22Rv1 (cell line): ENCODE measurements around the gene SGK2.
A peak's percentile ranks its signal among the peaks of the same experiment; 100 is the strongest.

ENCODE experiments used
- H3K27ac ChIP-seq: fragments of 450-650 bp; 2 replicates; pipeline ENCODE4 v1.5.1; 2017
- ZFX ChIP-seq: fragments of 450-650 bp; IDR thresholded peaks from 2 replicates; pipeline ENCODE4 v1.6.1; 2017; ENCODE audit warnings: antibody characterized with exemption, borderline replicate concordance
- TF ChIP-seq, protein P1 (sequence below): fragments of 450-650 bp; IDR thresholded peaks from 2 replicates; pipeline ENCODE4 v1.5.1; 2017; ENCODE audit warnings: mild to moderate bottlenecking

Gene SGK2

DNA sequence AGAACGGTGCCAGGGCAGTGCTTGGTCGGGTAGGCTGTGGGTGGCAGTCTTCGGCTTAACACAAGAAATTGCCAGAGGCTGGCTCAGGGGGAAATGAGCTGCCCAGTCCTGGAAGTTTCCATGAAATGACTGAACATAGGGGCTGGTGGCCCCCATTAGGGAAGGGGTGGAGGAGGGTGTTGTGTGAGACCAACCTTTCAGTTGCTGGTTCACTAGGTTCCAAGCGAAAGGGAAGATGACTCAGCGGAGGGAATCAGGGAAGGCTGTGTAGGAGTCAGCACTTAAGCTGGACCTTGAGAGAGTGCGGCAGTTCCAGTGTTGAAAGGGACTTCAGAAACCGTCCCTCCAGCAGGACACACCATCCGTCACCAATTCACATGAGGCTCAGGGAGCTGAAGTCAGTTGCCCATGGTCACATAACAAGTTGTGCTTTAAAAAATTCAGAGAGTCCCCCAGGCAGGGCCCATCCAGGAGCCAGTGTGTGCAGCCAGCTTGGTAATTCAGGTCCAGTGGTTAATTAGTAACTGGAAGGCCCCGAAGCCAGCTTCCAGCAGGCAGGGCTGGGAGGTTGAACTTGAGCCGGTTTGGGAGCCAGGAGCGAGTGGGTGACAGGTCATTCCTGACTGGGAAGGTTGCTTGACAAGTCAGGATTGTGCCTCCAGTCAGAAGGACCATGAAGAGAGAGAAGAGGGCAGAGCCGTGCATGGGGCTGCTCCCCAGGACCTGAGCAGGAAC is at the start of gene SGK2:
SGK2 (plus strand) TSS at position 616 of the 735 bp plus-strand sequence. CDS start 7,469 bp downstream, outside the sequence.
- H3K27ac ChIP-seq: peak within 1 kb of the TSS; percentile 97
- TF ChIP-seq, protein P1, sequence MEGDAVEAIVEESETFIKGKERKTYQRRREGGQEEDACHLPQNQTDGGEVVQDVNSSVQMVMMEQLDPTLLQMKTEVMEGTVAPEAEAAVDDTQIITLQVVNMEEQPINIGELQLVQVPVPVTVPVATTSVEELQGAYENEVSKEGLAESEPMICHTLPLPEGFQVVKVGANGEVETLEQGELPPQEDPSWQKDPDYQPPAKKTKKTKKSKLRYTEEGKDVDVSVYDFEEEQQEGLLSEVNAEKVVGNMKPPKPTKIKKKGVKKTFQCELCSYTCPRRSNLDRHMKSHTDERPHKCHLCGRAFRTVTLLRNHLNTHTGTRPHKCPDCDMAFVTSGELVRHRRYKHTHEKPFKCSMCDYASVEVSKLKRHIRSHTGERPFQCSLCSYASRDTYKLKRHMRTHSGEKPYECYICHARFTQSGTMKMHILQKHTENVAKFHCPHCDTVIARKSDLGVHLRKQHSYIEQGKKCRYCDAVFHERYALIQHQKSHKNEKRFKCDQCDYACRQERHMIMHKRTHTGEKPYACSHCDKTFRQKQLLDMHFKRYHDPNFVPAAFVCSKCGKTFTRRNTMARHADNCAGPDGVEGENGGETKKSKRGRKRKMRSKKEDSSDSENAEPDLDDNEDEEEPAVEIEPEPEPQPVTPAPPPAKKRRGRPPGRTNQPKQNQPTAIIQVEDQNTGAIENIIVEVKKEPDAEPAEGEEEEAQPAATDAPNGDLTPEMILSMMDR: 0 out of 2 replicates have a peak, but pooled peaks have one; percentile 1
- no peak for TF ChIP-seq ZFX

DNA sequence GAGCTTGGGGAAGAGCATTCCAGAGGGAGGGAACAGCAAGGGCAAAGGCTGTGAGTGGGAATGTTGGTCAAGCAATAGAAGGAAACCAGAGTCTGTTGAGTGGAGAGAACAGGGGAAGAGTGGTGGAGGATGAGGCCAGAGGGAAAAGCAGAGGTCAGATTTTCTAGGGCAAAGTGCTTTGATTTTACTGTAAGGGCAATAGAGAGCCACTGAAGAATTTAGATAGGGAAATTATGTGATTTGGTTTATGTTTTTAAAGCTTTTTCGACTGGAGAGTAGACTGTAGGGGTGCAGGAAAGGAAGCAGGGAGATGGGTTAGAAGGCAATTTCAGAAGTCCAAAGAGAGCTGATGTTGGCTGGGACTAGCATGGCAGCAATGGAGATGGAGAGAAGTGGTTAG is 46.9 kb upstream of the SGK2 start:
- TF ChIP-seq, protein P1: no peak
- no peak for TF ChIP-seq ZFX

DNA sequence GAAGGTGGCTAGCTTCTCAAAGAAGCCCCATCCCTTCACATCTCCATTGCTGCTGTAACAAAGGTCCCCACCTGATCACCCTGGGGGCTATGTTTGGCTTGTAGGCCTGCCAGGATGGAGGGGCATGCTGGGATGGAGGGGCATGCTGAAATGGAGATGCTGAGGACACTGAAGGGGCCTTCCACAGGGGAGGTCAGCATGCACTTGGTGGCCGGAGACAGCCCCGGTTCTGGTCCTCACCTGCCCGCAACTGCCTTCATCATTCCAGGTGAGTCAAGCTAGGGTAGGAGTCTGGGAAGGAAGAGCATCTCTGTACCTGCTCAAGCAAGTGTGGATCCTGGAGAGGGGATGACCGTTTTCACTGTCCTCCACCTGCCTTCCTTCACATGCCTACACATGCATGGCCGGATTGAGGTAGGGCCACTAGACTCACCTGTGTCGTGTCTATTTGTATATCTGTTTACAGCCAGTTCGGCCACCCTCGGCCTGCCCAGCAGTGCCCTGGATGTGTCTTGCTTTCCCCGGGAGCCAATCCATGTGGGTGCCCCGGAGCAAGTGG is 45.4 kb upstream of the SGK2 start:
- TF ChIP-seq, protein P1: no peak
- TF ChIP-seq ZFX: no peak
- peak overlapping the region; percentile 60 for H3K27ac ChIP-seq

More for the DNA sequence above, 46.9 kb upstream of the SGK2 start:
- no peak overlapping the region for H3K27ac ChIP-seq

DNA sequence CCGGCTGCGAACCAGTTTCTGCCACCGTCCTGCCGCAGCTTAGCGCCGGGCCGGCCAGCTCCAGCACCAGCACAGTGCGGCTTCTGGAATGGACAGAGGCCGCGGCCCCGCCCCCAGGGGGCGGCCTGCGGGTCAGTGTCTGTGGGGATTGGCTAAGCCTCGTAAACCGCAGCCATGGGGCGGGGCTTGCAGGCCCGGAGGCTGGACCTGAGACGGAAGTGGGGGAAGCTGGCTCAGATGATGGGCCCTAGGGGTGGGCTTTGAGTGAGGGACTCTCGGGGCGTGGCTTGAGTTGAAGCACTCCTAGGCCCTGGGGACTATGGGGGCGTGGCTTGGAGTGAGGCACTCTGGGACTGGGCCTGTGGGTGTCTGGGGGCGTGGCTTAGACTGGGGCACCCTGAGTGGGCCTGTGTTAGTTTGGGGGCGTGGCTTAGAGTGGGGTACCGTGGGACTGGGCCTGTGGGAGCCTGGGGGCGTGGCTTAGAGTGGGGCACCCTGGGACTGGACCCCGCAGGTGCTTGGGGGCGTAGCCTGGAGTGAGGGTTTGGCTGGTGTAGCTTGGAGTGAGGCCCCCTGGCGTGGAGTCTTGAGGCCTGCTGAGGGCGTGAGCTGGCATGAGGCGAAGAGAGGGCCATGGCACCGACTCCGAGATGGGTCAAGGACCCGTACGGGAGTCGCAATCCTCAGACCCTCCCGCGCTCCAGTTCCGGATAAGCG is 44.7 kb upstream of the SGK2 start:
- H3K27ac ChIP-seq: peak overlapping the region; percentile 60
- TF ChIP-seq ZFX: no peak
- TF ChIP-seq, protein P1: peak; percentile 22

DNA sequence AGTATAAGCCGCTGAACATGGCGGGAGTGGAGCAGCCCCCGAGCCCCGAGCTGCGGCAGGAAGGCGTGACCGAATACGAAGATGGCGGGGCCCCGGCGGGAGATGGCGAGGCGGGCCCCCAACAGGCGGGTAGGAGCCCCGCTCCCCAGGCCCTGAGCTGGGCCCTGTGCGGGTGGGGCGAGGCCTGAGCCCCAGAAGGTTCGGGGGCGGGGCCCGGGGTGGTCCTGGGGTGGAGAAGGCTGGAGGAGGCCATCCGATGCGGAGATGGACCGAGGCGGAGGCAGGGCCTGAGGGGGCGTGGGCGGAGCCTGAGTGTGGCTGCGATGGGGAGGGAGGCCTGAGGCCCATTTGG is 44.2 kb upstream of the SGK2 start:
- peak overlapping the region; percentile 60 for H3K27ac ChIP-seq
- TF ChIP-seq, protein P1: no peak
- TF ChIP-seq ZFX: no peak

DNA sequence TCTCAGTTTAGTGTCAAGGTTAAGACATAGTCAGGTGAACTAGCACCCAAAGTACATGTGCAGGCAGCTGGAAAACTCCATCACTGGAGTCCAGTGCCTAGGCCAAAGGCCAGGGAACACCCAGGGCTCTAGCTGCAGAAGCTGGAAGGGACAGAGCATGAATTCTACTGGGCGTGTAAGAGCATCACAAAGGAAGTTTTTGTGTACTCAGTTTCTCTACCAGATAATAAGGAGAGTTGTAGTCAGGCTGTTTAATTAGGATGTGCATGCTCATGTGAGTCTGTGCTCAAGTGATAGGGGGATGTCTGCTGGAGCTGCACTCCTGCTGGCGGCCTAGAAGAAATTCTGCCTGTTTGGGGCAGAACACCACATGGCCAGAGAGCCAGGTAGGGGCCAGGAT is 43.2 kb upstream of the SGK2 start:
- peak overlapping the region; percentile 60; the same call in 1 of the 2 replicates for H3K27ac ChIP-seq
- TF ChIP-seq, protein P1: no peak
